ENCODE measurements around the gene CASK. TPM values are rescaled to one million over a fixed set of nuclear protein-coding genes. Genes with fewer than 3 reads are reported as not detected.

The CASK gene
- total RNA-seq, 1 experiment from 2014 or later = 163 TPM

DNA sequence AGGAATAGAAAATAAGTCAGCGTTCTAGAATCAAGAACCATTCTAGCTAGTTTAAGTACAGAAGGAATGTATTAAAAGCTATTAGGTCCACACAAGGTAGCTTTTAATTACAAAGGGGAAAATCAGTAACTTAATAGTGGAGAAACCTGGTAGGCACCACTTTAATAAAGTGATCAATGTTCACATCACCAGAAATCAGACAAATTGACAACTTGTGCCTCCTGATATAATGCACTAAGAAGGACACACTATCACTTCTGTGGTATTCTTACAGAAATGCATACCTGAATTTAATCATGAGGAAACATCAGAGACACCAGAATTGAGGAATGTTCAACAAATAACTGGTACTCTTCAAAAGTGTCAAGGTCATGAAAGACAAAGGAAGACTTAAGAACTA is 421.4 kb downstream of the CASK start:
- no TSS peak for BruUV-seq (replicated peaks)
- Histone ChIP-seq H3K27me3 (replicated peaks; ENCODE audit: control insufficient read depth, insufficient read depth, low read length) (no peaks in the 10 kb centered on the region), H3K36me3 (ENCODE audit: control insufficient read depth, insufficient read depth, low read length) (no peaks in the 10 kb centered on the region), H3K9me3 (no peaks in the 10 kb centered on the region), H3K4me3 (ENCODE audit: low read depth, low read length) (no peak overlapping the region), H3K4me1 (no peaks in the 10 kb centered on the region)
- ChIA-PET CTCF (interaction anchor here (0.7 kb wide), 1 partner anchor 22 kb away, joined by 3 read pairs; no protein-coding TSS in a partner anchor), POLR2A (no interaction called here)
- no peak overlapping the region for H3K4me3 Mint-ChIP-seq (ENCODE audit: unreplicated experiment)
- TF ChIP-seq, protein P1, sequence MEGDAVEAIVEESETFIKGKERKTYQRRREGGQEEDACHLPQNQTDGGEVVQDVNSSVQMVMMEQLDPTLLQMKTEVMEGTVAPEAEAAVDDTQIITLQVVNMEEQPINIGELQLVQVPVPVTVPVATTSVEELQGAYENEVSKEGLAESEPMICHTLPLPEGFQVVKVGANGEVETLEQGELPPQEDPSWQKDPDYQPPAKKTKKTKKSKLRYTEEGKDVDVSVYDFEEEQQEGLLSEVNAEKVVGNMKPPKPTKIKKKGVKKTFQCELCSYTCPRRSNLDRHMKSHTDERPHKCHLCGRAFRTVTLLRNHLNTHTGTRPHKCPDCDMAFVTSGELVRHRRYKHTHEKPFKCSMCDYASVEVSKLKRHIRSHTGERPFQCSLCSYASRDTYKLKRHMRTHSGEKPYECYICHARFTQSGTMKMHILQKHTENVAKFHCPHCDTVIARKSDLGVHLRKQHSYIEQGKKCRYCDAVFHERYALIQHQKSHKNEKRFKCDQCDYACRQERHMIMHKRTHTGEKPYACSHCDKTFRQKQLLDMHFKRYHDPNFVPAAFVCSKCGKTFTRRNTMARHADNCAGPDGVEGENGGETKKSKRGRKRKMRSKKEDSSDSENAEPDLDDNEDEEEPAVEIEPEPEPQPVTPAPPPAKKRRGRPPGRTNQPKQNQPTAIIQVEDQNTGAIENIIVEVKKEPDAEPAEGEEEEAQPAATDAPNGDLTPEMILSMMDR (IDR thresholded peaks at IDR 0.05; ENCODE audit: insufficient read depth in 1 of 2, low read depth in 1 of 2, low read length in 1 of 2, severe bottlenecking in 1 of 2, unreplicated experiment in 1 of 2) = no peak
- no peaks in the 10 kb centered on the region for H3K4me1 Mint-ChIP-seq (ENCODE audit: low read depth, unreplicated experiment)
- H3K9me3 Mint-ChIP-seq (ENCODE audit: unreplicated experiment) = no peaks in the 10 kb centered on the region
- no peaks in the 10 kb centered on the region for H3K36me3 Mint-ChIP-seq (ENCODE audit: insufficient read depth, unreplicated experiment)
- intact Hi-C loops (cut with micrococcal nuclease; ENCODE audit: unreplicated experiment) = no loop called here
- H3K27ac Mint-ChIP-seq (ENCODE audit: unreplicated experiment) = no peak overlapping the region
- DNase-seq = no peak
- no peaks in the 10 kb centered on the region for H3K27me3 Mint-ChIP-seq (ENCODE audit: insufficient read depth, unreplicated experiment)

DNA sequence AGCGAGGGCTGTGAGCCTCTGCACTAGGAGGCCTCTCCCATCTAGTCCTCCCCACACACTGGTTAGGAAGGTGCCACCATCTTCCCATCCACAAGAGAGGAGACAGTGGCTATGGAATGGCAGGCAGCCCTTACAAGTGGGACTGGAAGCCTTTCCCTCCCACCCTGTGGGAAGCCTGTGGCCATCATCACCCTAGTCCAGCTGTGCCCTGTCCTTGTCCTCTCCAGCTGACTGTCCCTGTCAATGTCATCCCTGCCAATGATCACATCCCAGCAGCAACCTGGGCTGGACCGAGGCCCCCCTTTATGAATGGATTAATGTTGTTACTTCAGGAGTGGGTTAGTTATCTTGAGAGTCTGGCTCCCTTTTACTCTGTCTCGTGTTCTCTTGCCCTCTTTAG is 423.4 kb downstream of the CASK start:
- no peaks in the 10 kb centered on the region for H3K9me3 ChIP-seq
- H3K4me3 ChIP-seq (ENCODE audit: low read depth, low read length) = no peak overlapping the region
- no peaks in the 10 kb centered on the region for H3K27me3 ChIP-seq (replicated peaks; ENCODE audit: control insufficient read depth, insufficient read depth, low read length)
- BruUV-seq (replicated peaks) = no TSS peak
- TF ChIP-seq, protein P1 (IDR thresholded peaks at IDR 0.05; ENCODE audit: insufficient read depth in 1 of 2, low read depth in 1 of 2, low read length in 1 of 2, severe bottlenecking in 1 of 2, unreplicated experiment in 1 of 2) = no peak
- POLR2A ChIA-PET = no interaction called here
- Mint-ChIP-seq H3K27me3 (ENCODE audit: insufficient read depth, unreplicated experiment) (no peaks in the 10 kb centered on the region), H3K4me1 (ENCODE audit: low read depth, unreplicated experiment) (no peaks in the 10 kb centered on the region), H3K27ac (ENCODE audit: unreplicated experiment) (no peak overlapping the region), H3K4me3 (ENCODE audit: unreplicated experiment) (no peak overlapping the region), H3K9me3 (ENCODE audit: unreplicated experiment) (no peaks in the 10 kb centered on the region), H3K36me3 (ENCODE audit: insufficient read depth, unreplicated experiment) (no peaks in the 10 kb centered on the region)
- no peaks in the 10 kb centered on the region for H3K4me1 ChIP-seq
- DNase-seq = no peak
- intact Hi-C loops (cut with micrococcal nuclease; ENCODE audit: unreplicated experiment) = no loop called here
- H3K36me3 ChIP-seq (ENCODE audit: control insufficient read depth, insufficient read depth, low read length) = no peaks in the 10 kb centered on the region
- CTCF ChIA-PET = no interaction called here

DNA sequence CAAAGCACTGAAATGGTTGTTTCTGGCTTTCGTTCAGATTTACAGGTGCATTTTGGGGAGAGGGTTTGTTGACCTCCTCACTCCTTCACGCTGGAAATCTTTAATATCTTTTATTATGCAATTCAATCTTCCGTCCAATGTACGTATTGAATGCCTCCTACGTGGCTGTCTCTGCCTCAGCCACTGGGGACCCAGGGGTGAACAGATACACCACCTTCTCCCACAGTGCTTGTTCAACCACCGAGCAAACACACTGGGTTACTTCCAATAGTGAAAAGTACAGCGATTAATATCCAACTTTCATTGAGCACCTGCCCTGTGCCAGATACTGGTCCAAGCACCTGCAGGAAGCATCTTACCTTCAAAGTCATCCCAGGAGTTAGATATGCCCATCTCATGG is 424.2 kb downstream of the CASK start:
- Mint-ChIP-seq H3K9me3 (ENCODE audit: unreplicated experiment) (no peaks in the 10 kb centered on the region), H3K27me3 (ENCODE audit: insufficient read depth, unreplicated experiment) (no peaks in the 10 kb centered on the region), H3K27ac (ENCODE audit: unreplicated experiment) (no peak overlapping the region), H3K4me3 (ENCODE audit: unreplicated experiment) (no peak overlapping the region), H3K36me3 (ENCODE audit: insufficient read depth, unreplicated experiment) (no peaks in the 10 kb centered on the region), H3K4me1 (ENCODE audit: low read depth, unreplicated experiment) (no peaks in the 10 kb centered on the region)
- Histone ChIP-seq H3K9me3 (no peaks in the 10 kb centered on the region), H3K36me3 (ENCODE audit: control insufficient read depth, insufficient read depth, low read length) (no peaks in the 10 kb centered on the region), H3K27me3 (replicated peaks; ENCODE audit: control insufficient read depth, insufficient read depth, low read length) (no peaks in the 10 kb centered on the region), H3K4me1 (no peaks in the 10 kb centered on the region), H3K4me3 (ENCODE audit: low read depth, low read length) (no peak overlapping the region)
- BruUV-seq (replicated peaks) = no TSS peak
- TF ChIP-seq, protein P1 (IDR thresholded peaks at IDR 0.05; ENCODE audit: insufficient read depth in 1 of 2, low read depth in 1 of 2, low read length in 1 of 2, severe bottlenecking in 1 of 2, unreplicated experiment in 1 of 2) = no peak
- intact Hi-C loops (cut with micrococcal nuclease; ENCODE audit: unreplicated experiment) = no loop called here
- ChIA-PET CTCF (no interaction called here), POLR2A (no interaction called here)
- no peak for DNase-seq
